Urothelium cell line (cell line): ENCODE data around the gene LRRK1.

Experiments
- DNase-seq: peaks from one replicate; pipeline ENCODE4 v3.0.0; 2011; ENCODE audit warnings: low spot score, mixed read lengths
- FAIRE-seq: peaks from 2 replicates; lab custom pipeline; 2011; peaks lifted over from hg19 to GRCh38; lab: Jason Lieb, UNC

Gene LRRK1

GRCh38 chr15:101036189-101036588, 117.0 kb downstream of the LRRK1 start:
- DNase-seq (no peak), FAIRE-seq (no peak)

- no peak for DNase-seq
- peak; percentile 62 for FAIRE-seq
Observed at GRCh38 chr15:101037090-101037830, 118.1 kb downstream of the LRRK1 start.

- no peak for FAIRE-seq
- DNase-seq: no peak
Observed at GRCh38 chr15:101038327-101039003, 119.3 kb downstream of the LRRK1 start.

GRCh38 chr15:101039461-101039860, 120.3 kb downstream of the LRRK1 start:
- FAIRE-seq: no peak
- no peak for DNase-seq

- FAIRE-seq: no peak
Observed at GRCh38 chr15:101042320-101042719, 123.2 kb downstream of the LRRK1 start.

GRCh38 chr15:101043011-101043410, 123.9 kb downstream of the LRRK1 start:
- DNase-seq: no peak
- no peak for FAIRE-seq

More at GRCh38 chr15:101042320-101042719, 123.2 kb downstream of the LRRK1 start:
- DNase-seq: no peak

GRCh38 chr15:101043911-101044624, 124.9 kb downstream of the LRRK1 start:
- no peak for DNase-seq
- FAIRE-seq: no peak

GRCh38 chr15:101044625-101045235, 125.6 kb downstream of the LRRK1 start:
- no peak for FAIRE-seq
- DNase-seq: no peak

GRCh38 chr15:101045236-101045646, 126.1 kb downstream of the LRRK1 start:
- no peak for DNase-seq
- no peak for FAIRE-seq

- FAIRE-seq (no peak), DNase-seq (no peak)
Observed at GRCh38 chr15:101045835-101046691, 126.9 kb downstream of the LRRK1 start.

GRCh38 chr15:101046826-101047225, 127.7 kb downstream of the LRRK1 start:
- no peak for DNase-seq
- FAIRE-seq: no peak

GRCh38 chr15:101047301-101047781, 128.2 kb downstream of the LRRK1 start:
- DNase-seq (no peak), FAIRE-seq (no peak)

GRCh38 chr15:101048176-101048575, 129.0 kb downstream of the LRRK1 start:
- FAIRE-seq (no peak), DNase-seq (no peak)

GRCh38 chr15:101048581-101049030, 129.4 kb downstream of the LRRK1 start:
- DNase-seq (no peak), FAIRE-seq (no peak)

- no peak for DNase-seq
Observed at GRCh38 chr15:101049282-101049681, 130.1 kb downstream of the LRRK1 start.

GRCh38 chr15:101049856-101050622, 130.9 kb downstream of the LRRK1 start:
- FAIRE-seq (no peak), DNase-seq (no peak)

More at GRCh38 chr15:101049282-101049681, 130.1 kb downstream of the LRRK1 start:
- FAIRE-seq: no peak

- FAIRE-seq: no peak
- DNase-seq: no peak
Observed at GRCh38 chr15:101050623-101051290, 131.6 kb downstream of the LRRK1 start.

GRCh38 chr15:101051291-101052030, 132.3 kb downstream of the LRRK1 start:
- DNase-seq: no peak
- no peak for FAIRE-seq
